H9 (cell line): ENCODE results near the gene RNF130. TPM values are rescaled to one million over a fixed set of nuclear protein-coding genes. Genes with fewer than 3 reads are reported as not detected.

ENCODE experiments used
- DNase-seq: peaks from one replicate; pipeline ENCODE4 v3.0.0-alpha.2; 2017
- H2AFZ ChIP-seq: one replicate; pipeline ENCODE4 v1.6.1; 2013; ENCODE audit warnings: mild to moderate bottlenecking, low read length, control low read depth, moderate library complexity
- H2AK5ac ChIP-seq: 2 replicates; pipeline ENCODE4 v1.6.1; 2013; ENCODE audit warnings: low read length, control low read depth, mixed read lengths; ENCODE audit not compliant: insufficient read length
- H2BK120ac ChIP-seq: one replicate; pipeline ENCODE4 v1.6.1; 2013; ENCODE audit warnings: low read depth, mild to moderate bottlenecking, low read length, control low read depth, inconsistent platforms; ENCODE audit not compliant: poor library complexity, severe bottlenecking
- H2BK12ac ChIP-seq: 2 replicates; pipeline ENCODE4 v1.6.1; 2013; ENCODE audit warnings: low read length, control low read depth, mixed read lengths, low read depth; ENCODE audit not compliant: insufficient read length
- H2BK15ac ChIP-seq: 2 replicates; pipeline ENCODE4 v1.6.1; 2013; ENCODE audit warnings: low read depth, low read length, control low read depth
- H2BK20ac ChIP-seq: one replicate; pipeline ENCODE4 v1.6.1; 2013; ENCODE audit warnings: low read depth, mild to moderate bottlenecking, low read length, control low read depth, inconsistent platforms; ENCODE audit not compliant: poor library complexity, severe bottlenecking
- H2BK5ac ChIP-seq: 2 replicates; pipeline ENCODE4 v1.6.1; 2013; ENCODE audit warnings: low read length, control low read depth, mixed read lengths; ENCODE audit not compliant: insufficient read length
- H3K14ac ChIP-seq: 2 replicates; pipeline ENCODE4 v1.6.1; 2013; ENCODE audit warnings: low read length, control low read depth; ENCODE audit not compliant: insufficient read depth
- H3K18ac ChIP-seq: 2 replicates; pipeline ENCODE4 v1.6.1; 2013; ENCODE audit warnings: low read depth, mild to moderate bottlenecking, mixed read lengths, low read length, control low read depth; ENCODE audit not compliant: insufficient read length
- H3K23ac ChIP-seq: 2 replicates; pipeline ENCODE4 v1.6.1; 2013; ENCODE audit warnings: low read length, control low read depth, mixed read lengths, low read depth; ENCODE audit not compliant: insufficient read length
- H3K23me2 ChIP-seq: 2 replicates; pipeline ENCODE4 v1.6.1; 2013; ENCODE audit warnings: low read depth, mild to moderate bottlenecking, mixed read lengths, low read length, control low read depth; ENCODE audit not compliant: insufficient read length, poor library complexity, severe bottlenecking
- H3K27ac ChIP-seq: 2 replicates; pipeline ENCODE4 v1.5.1; 2013; ENCODE audit warnings: low read length, control low read depth, mixed read lengths, low read depth; ENCODE audit not compliant: insufficient read length
- H3K27me3 ChIP-seq: 2 replicates; pipeline ENCODE4 v1.6.1; 2013; ENCODE audit warnings: low read length, control low read depth, inconsistent platforms; ENCODE audit not compliant: insufficient read depth
- H3K4ac ChIP-seq: 2 replicates; pipeline ENCODE4 v1.6.1; 2013; ENCODE audit warnings: low read depth, mild to moderate bottlenecking, control low read depth, inconsistent platforms, low read length, moderate library complexity
- H3K4me1 ChIP-seq: 2 replicates; pipeline ENCODE4 v1.6.1; 2013; ENCODE audit warnings: low read length, control low read depth, inconsistent platforms; ENCODE audit not compliant: insufficient read depth
- H3K4me2 ChIP-seq: 2 replicates; pipeline ENCODE4 v1.6.1; 2013; ENCODE audit warnings: low read length, control low read depth, mixed read lengths; ENCODE audit not compliant: insufficient read length, insufficient read depth
- H3K56ac ChIP-seq: 2 replicates; pipeline ENCODE4 v1.6.1; 2013; ENCODE audit warnings: low read depth, mild to moderate bottlenecking, mixed read lengths, low read length, control low read depth; ENCODE audit not compliant: insufficient read length
- H3K79me1 ChIP-seq: 2 replicates; pipeline ENCODE4 v1.6.1; 2013; ENCODE audit warnings: low read depth, mild to moderate bottlenecking, moderate library complexity, low read length, control low read depth, inconsistent platforms; ENCODE audit not compliant: insufficient read depth, poor library complexity, severe bottlenecking
- H3K79me2 ChIP-seq: 2 replicates; pipeline ENCODE4 v1.6.1; 2013; ENCODE audit warnings: low read length, control low read depth, inconsistent platforms; ENCODE audit not compliant: insufficient read depth
- H3K9ac ChIP-seq: 2 replicates; pipeline ENCODE4 v1.6.1; 2013; ENCODE audit warnings: low read length, control low read depth, mixed read lengths; ENCODE audit not compliant: insufficient read length; ENCODE audit errors: extremely low read depth
- H3K9me3 ChIP-seq: one replicate; pipeline ENCODE4 v1.6.1; 2013; ENCODE audit warnings: low read depth, low read length, inconsistent platforms; ENCODE audit not compliant: control insufficient read depth
- H3T11ph ChIP-seq: one replicate; pipeline ENCODE4 v1.6.1; 2013; ENCODE audit warnings: mild to moderate bottlenecking, low read length, control low read depth, inconsistent platforms
- H4K20me1 ChIP-seq: one replicate; pipeline ENCODE4 v1.6.1; 2013; ENCODE audit not compliant: control insufficient read depth, insufficient read length, insufficient read depth
- H4K5ac ChIP-seq: 2 replicates; pipeline ENCODE4 v1.6.1; 2013; ENCODE audit warnings: low read depth, mild to moderate bottlenecking, mixed read lengths, low read length, control low read depth; ENCODE audit not compliant: insufficient read length
- H4K8ac ChIP-seq: replicated peaks from 2 replicates; pipeline ENCODE4 v1.6.1; 2013; ENCODE audit warnings: low read length, control low read depth, mixed read lengths, low read depth; ENCODE audit not compliant: insufficient read length
- H4K91ac ChIP-seq: 2 replicates; pipeline ENCODE4 v1.6.1; 2013; ENCODE audit warnings: low read depth, mild to moderate bottlenecking, moderate library complexity, mixed read lengths, low read length, control low read depth; ENCODE audit not compliant: insufficient read length
- H3K27ac Mint-ChIP-seq, 3 experiments: 2 replicates in 2 of 3; 3 replicates in 1 of 3; pipeline ENCODE4 v1.8.0; 2020 to 2021; ENCODE audit warnings: mixed read lengths in 3 of 3, mild to moderate bottlenecking in 1 of 3, moderate library complexity in 1 of 3
- H3K27me3 Mint-ChIP-seq: 2 replicates; pipeline ENCODE4 v1.8.0; 2021; ENCODE audit warnings: low read depth, mild to moderate bottlenecking, moderate library complexity, mixed read lengths
- H3K36me3 Mint-ChIP-seq, 3 experiments: 2 replicates in 2 of 3; 3 replicates in 1 of 3; pipeline ENCODE4 v1.8.0; 2020 to 2021; ENCODE audit warnings: low read depth in 3 of 3, mixed read lengths in 3 of 3; ENCODE audit not compliant: insufficient read depth in 1 of 3
- H3K4me1 Mint-ChIP-seq, 2 experiments: 2 replicates each; pipeline ENCODE4 v1.8.0; 2020; ENCODE audit warnings: mixed read lengths in 2 of 2
- H3K4me3 Mint-ChIP-seq, 2 experiments: 2 replicates in 1 of 2; 3 replicates in 1 of 2; pipeline ENCODE4 v1.8.0; 2020 to 2021; ENCODE audit warnings: mild to moderate bottlenecking in 2 of 2, mixed read lengths in 2 of 2, moderate library complexity in 1 of 2
- H3K9me3 Mint-ChIP-seq, 2 experiments: 2 replicates in 1 of 2; 3 replicates in 1 of 2; pipeline ENCODE4 v1.8.0; 2020; ENCODE audit warnings: mild to moderate bottlenecking in 2 of 2, mixed read lengths in 2 of 2, moderate library complexity in 1 of 2
- CTCF ChIP-seq: fragments of 200-600 bp; sonication (generic); conservative IDR thresholded peaks from 3 replicates; pipeline ENCODE4 v1.8.0; 2021; ENCODE audit warnings: antibody characterized with exemption, mild to moderate bottlenecking
- WGBS: extraction: QIAGEN DNeasy Blood & Tissue Kit; methylation state at CpG from one replicate; pipeline ENCODE4 v1.1.7; 2013; ENCODE audit warnings: missing lambda C conversion rate, low lambda C conversion rate, mixed read lengths; ENCODE audit not compliant: insufficient read length; ENCODE audit errors: extremely low coverage; 5-methylcytosine and 5-hydroxymethylcytosine counted together
- total RNA-seq: library from RNA; stranded (reverse); gene quantifications from 2 replicates; pipeline ENCODE4 v1.2.1, GENCODE V29; 2021

The RNF130 gene
- total RNA-seq, 1 experiment from 2014 or later, result 80.0 TPM

- Histone ChIP-seq H3K18ac (no peak overlapping the region), H3T11ph (no peak overlapping the region), H2BK15ac (no peak overlapping the region), H3K56ac (no peak overlapping the region), H2BK5ac (no peak overlapping the region), H2BK12ac (no peak overlapping the region), H3K79me1 (no peaks in the 10 kb centered on the region), H3K4me2 (no peak overlapping the region), H3K14ac (no peak overlapping the region; the same call in 1 of the 2 replicates), H3K23me2 (no peaks in the 10 kb centered on the region), H4K5ac (no peak overlapping the region), H4K8ac (no peak overlapping the region), H2BK20ac (no peak overlapping the region), H2AFZ (no peak overlapping the region), H3K9me3 (no peaks in the 10 kb centered on the region), H4K91ac (no peak overlapping the region), H3K4me1 (no peaks in the 10 kb centered on the region), H3K23ac (no peak overlapping the region), H3K4ac (no peak overlapping the region), H3K27ac (no peak overlapping the region), H4K20me1 (no peaks in the 10 kb centered on the region), H2AK5ac (no peak overlapping the region), H3K27me3 (no peaks in the 10 kb centered on the region), H3K79me2 (no peaks in the 10 kb centered on the region), H3K9ac (no peak overlapping the region), H2BK120ac (no peak overlapping the region)
- Mint-ChIP-seq H3K27me3 (no peaks in the 10 kb centered on the region), H3K9me3 (peaks cover 9 to 11% of the 10 kb centered on the region in 2 experiments), H3K4me3 (no peak overlapping the region), H3K27ac (no peak overlapping the region), H3K4me1 (peaks cover 5 to 15% of the 10 kb centered on the region in 2 experiments; a peak in 3 of 4 replicates), H3K36me3 (peaks cover 4 to 9% (median 7%) of the 10 kb centered on the region in 3 experiments; a peak in 5 of 7 replicates)
- WGBS, result no CpG with 5 or more reads among the region's 15 CpGs
- TF ChIP-seq CTCF, result no peak
- DNase-seq, result no peak
Observed at GRCh38 chr5:180112181-180112861, 40.8 kb upstream of the RNF130 start.
